ENCODE measurements around the gene DIDO1.

- no peak for TF ChIP-seq CTCF (IDR thresholded peaks at IDR 0.05)
- no peak for TF ChIP-seq POLR2A (IDR thresholded peaks at IDR 0.05)
Observed at GRCh38 chr20:62876902-62877816, 49.1 kb downstream of the DIDO1 start.
